Memory B cell (primary cell): ENCODE data around the gene AUH.

Experiments
- ATAC-seq: fragments of 150-1000 bp; cut with Tn5 transposase; 2 replicates; pipeline ENCODE4 v1.10.0; 2021; ENCODE audit warnings: low read depth, mild to moderate bottlenecking, moderate library complexity
- DNase-seq, 2 donors: peaks; one replicate each; pipeline ENCODE4 v3.0.0; 2022; ENCODE audit warnings: low spot score in 2 of 2
- H3K27ac Mint-ChIP-seq: one replicate; pipeline ENCODE4 v1.8.0; 2022; ENCODE audit warnings: mild to moderate bottlenecking, moderate library complexity, mixed read lengths
- H3K27me3 Mint-ChIP-seq: one replicate; pipeline ENCODE4 v1.8.0; 2022; ENCODE audit warnings: mixed read lengths
- H3K36me3 Mint-ChIP-seq: one replicate; pipeline ENCODE4 v1.8.0; 2022; ENCODE audit warnings: mild to moderate bottlenecking, mixed read lengths
- H3K4me1 Mint-ChIP-seq: one replicate; pipeline ENCODE4 v1.8.0; 2022; ENCODE audit warnings: mixed read lengths
- H3K4me3 Mint-ChIP-seq: one replicate; pipeline ENCODE4 v1.8.0; 2022; ENCODE audit warnings: mild to moderate bottlenecking, moderate library complexity, mixed read lengths
- H3K9me3 Mint-ChIP-seq: one replicate; pipeline ENCODE4 v1.8.0; 2022; ENCODE audit warnings: mixed read lengths

Gene AUH

GRCh38 chr9:91306296-91306630 lies 55.5 kb downstream of the AUH start:
- Mint-ChIP-seq H3K27me3 (no peaks in the 10 kb centered on the region), H3K36me3 (peaks cover 31% of the 10 kb centered on the region), H3K27ac (no peak overlapping the region), H3K9me3 (no peaks in the 10 kb centered on the region), H3K4me3 (no peak overlapping the region), H3K4me1 (peaks cover 23% of the 10 kb centered on the region)
- no peak for ATAC-seq
- no peak for DNase-seq

DNA sequence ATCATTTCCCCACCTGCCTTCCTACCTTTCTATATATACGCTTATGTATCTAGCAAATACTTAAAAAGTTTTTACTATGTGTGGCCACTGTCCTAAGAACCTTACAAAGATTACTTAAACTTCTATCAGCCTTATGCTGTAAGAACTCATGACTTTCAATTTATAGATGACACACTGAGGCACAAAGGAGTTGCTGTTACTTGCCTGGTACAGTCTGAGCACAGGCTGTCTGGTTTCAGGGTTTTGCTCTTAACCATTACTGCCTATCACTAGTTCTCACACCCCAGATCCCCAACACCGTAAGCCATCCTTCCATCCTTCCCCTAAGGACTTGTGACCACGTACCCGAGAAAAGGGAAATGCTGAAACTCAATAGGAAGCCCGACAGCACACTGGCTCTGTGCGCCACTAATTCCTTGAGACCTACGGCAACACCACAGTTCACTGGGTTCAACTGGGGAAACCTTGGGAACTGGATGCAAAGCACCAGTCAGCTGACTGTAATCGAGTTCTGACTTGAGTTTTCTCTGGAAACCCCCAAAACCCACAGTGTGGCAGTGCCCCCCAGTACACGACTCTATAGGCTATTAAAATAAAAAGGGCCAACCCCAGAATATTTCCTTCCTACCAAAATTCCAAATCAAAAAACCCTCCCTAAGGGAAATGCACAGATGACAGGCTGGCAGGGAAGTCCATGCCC lies 56.0 kb downstream of the AUH start:
- peak overlapping the region; percentile 56 for H3K27ac Mint-ChIP-seq
- H3K9me3 Mint-ChIP-seq = no peaks in the 10 kb centered on the region
- no peak overlapping the region for H3K4me3 Mint-ChIP-seq
- ATAC-seq = no peak
- no peak for DNase-seq
- no peaks in the 10 kb centered on the region for H3K27me3 Mint-ChIP-seq
- peaks cover 31% of the 10 kb centered on the region for H3K36me3 Mint-ChIP-seq
- peaks cover 24% of the 10 kb centered on the region for H3K4me1 Mint-ChIP-seq

DNA sequence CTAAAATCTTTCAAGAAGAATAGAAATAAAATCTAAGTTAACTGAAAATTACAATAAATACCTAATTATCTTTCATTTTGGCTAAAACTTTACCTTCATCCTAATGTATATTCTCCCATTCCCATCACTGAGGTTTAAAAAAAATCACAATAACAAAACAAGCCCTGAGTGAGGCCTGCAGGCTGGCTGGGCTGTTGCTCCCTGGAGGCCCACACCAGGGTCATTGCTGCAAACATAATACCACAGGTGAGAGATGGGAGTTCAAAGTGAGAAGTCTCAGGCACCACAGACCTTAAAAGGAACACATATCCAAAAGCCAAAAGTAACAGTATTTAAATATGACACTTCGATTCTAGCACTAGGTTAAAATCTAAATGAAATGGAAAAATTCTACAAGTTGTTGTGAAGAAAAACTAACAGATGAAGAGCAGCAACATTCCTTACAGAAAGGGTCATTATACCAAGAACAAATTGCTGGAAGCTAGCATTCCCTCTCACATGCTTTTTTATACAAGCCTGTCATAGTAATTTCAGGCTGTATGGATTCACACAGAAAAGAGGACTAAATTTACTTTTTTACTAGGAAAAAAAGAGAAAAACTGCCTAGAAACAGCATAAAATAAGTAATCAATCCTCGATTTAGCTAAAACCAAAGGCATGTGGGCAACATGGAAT lies 57.8 kb downstream of the AUH start:
- H3K36me3 Mint-ChIP-seq = peaks cover 28% of the 10 kb centered on the region
- no peak overlapping the region for H3K27ac Mint-ChIP-seq
- H3K4me1 Mint-ChIP-seq = peaks cover 26% of the 10 kb centered on the region
- ATAC-seq = no peak
- no peak for DNase-seq
- H3K27me3 Mint-ChIP-seq = no peaks in the 10 kb centered on the region
- H3K4me3 Mint-ChIP-seq = no peak overlapping the region
- H3K9me3 Mint-ChIP-seq = no peaks in the 10 kb centered on the region

GRCh38 chr9:91302831-91303230 lies 58.9 kb downstream of the AUH start:
- Mint-ChIP-seq H3K27me3 (no peaks in the 10 kb centered on the region), H3K27ac (no peak overlapping the region), H3K4me1 (peaks cover 23% of the 10 kb centered on the region), H3K4me3 (no peak overlapping the region), H3K9me3 (no peaks in the 10 kb centered on the region), H3K36me3 (peaks cover 30% of the 10 kb centered on the region)
- DNase-seq = no peak
- ATAC-seq = no peak

GRCh38 chr9:91301161-91301560 lies 60.6 kb downstream of the AUH start:
- DNase-seq (no peak), ATAC-seq (no peak)
- Mint-ChIP-seq H3K9me3 (no peaks in the 10 kb centered on the region), H3K4me1 (peaks cover 29% of the 10 kb centered on the region), H3K36me3 (peaks cover 32% of the 10 kb centered on the region), H3K27ac (no peak overlapping the region), H3K4me3 (no peak overlapping the region), H3K27me3 (no peaks in the 10 kb centered on the region)

- Mint-ChIP-seq H3K36me3 (peaks cover 36% of the 10 kb centered on the region), H3K27me3 (no peaks in the 10 kb centered on the region), H3K27ac (no peak overlapping the region), H3K4me3 (no peak overlapping the region), H3K4me1 (peaks cover 30% of the 10 kb centered on the region), H3K9me3 (no peaks in the 10 kb centered on the region)
- DNase-seq = no peak
- no peak for ATAC-seq
These were observed 63.4 kb downstream of the AUH start for GRCh38 chr9:91298311-91298710.

GRCh38 chr9:91297306-91297705 lies 64.4 kb downstream of the AUH start:
- DNase-seq = no peak
- peak overlapping the region; percentile 83 for H3K27ac Mint-ChIP-seq
- no peaks in the 10 kb centered on the region for H3K9me3 Mint-ChIP-seq
- H3K36me3 Mint-ChIP-seq = peaks cover 46% of the 10 kb centered on the region
- H3K27me3 Mint-ChIP-seq = no peaks in the 10 kb centered on the region
- peak overlapping the region; percentile 65 for H3K4me3 Mint-ChIP-seq
- no peak for ATAC-seq
- peaks cover 30% of the 10 kb centered on the region for H3K4me1 Mint-ChIP-seq

GRCh38 chr9:91296354-91296753 lies 65.4 kb downstream of the AUH start:
- Mint-ChIP-seq H3K9me3 (no peaks in the 10 kb centered on the region), H3K4me1 (peaks cover 30% of the 10 kb centered on the region), H3K27ac (no peak overlapping the region), H3K27me3 (no peaks in the 10 kb centered on the region), H3K4me3 (no peak overlapping the region), H3K36me3 (peaks cover 47% of the 10 kb centered on the region)
- peak; percentile 96 for ATAC-seq
- DNase-seq = no peak

- Mint-ChIP-seq H3K4me1 (peaks cover 25% of the 10 kb centered on the region), H3K36me3 (peaks cover 53% of the 10 kb centered on the region), H3K9me3 (no peaks in the 10 kb centered on the region), H3K4me3 (no peak overlapping the region), H3K27ac (peak overlapping the region; percentile 33), H3K27me3 (no peaks in the 10 kb centered on the region)
- ATAC-seq = no peak
- no peak for DNase-seq
These were observed 66.4 kb downstream of the AUH start for GRCh38 chr9:91295357-91295756.

DNA sequence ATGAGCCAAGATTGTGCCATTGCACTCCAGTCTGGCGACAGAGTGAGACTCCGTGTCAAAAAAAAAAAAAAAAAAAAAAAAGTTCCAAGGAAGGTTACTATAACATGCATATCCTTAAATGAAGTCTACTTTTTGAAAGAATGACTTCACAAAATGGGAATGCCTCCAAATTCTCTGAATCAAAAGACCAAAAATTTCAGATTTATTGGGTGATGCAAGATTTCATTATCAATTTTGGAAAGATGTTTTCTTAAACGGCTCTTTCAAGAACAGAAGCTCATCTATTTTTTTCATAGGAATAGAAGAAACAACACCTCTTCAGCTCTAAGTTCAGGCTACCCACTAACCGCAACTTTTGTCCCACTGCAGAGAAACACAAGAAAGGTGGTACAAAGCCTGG lies 69.9 kb downstream of the AUH start:
- H3K4me1 Mint-ChIP-seq = peaks cover 11% of the 10 kb centered on the region
- peaks cover 40% of the 10 kb centered on the region for H3K36me3 Mint-ChIP-seq
- ATAC-seq = no peak
- no peak overlapping the region for H3K27ac Mint-ChIP-seq
- no peaks in the 10 kb centered on the region for H3K9me3 Mint-ChIP-seq
- H3K4me3 Mint-ChIP-seq = no peak overlapping the region
- DNase-seq = no peak
- H3K27me3 Mint-ChIP-seq = no peaks in the 10 kb centered on the region

DNA sequence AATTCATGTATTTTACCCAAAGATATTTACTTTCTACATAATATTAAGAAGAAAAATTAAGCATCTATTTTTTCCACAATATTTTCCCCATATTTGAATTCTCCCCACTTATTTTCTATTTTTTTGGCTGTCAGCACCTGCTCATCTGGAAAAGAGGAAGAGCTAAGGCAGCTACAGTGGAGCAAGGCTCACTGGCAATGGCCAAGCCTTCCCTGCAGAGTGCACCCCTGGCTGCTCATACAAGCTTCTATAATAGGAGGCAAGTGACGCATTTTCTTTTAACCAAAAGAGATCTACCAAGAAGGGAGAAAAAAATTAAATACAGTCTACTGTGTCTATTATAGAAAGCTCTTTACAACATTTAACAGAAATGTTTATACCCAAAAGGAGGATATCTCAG lies 72.5 kb downstream of the AUH start:
- DNase-seq = no peak
- H3K36me3 Mint-ChIP-seq = peaks cover 34% of the 10 kb centered on the region
- no peak overlapping the region for H3K27ac Mint-ChIP-seq
- H3K4me1 Mint-ChIP-seq = no peaks in the 10 kb centered on the region
- no peaks in the 10 kb centered on the region for H3K27me3 Mint-ChIP-seq
- H3K4me3 Mint-ChIP-seq = no peak overlapping the region
- no peak for ATAC-seq
- H3K9me3 Mint-ChIP-seq = no peaks in the 10 kb centered on the region

GRCh38 chr9:91285729-91286353 lies 75.9 kb downstream of the AUH start:
- Mint-ChIP-seq H3K27me3 (no peaks in the 10 kb centered on the region), H3K36me3 (peaks cover 30% of the 10 kb centered on the region), H3K4me3 (no peak overlapping the region), H3K9me3 (no peaks in the 10 kb centered on the region), H3K4me1 (no peaks in the 10 kb centered on the region), H3K27ac (no peak overlapping the region)
- no peak for DNase-seq
- ATAC-seq = no peak

DNA sequence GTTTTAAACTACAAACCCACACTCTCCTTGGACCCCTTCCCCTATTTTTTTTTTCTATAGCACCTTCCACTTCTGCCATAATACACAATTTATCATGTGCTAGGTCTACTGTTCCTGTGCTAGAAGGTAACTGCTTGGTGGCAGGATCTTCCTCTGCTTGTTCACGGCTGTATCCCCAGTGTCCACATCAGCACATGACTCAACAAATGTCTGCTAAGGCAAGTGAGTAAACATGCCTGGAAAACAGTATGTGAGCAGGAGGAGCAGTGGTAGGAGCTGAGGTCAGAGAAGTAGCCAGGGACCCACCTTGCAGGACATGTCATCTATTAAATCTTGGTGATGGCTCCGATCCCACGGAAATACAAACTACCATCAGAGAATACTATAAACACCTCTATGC lies 79.4 kb downstream of the AUH start:
- Mint-ChIP-seq H3K27me3 (no peaks in the 10 kb centered on the region), H3K27ac (no peak overlapping the region), H3K4me3 (no peak overlapping the region), H3K9me3 (no peaks in the 10 kb centered on the region), H3K36me3 (peaks cover 30% of the 10 kb centered on the region), H3K4me1 (no peaks in the 10 kb centered on the region)
- ATAC-seq (no peak), DNase-seq (no peak)

GRCh38 chr9:91279296-91280204 lies 82.2 kb downstream of the AUH start:
- Mint-ChIP-seq H3K4me3 (no peak overlapping the region), H3K27me3 (no peaks in the 10 kb centered on the region), H3K9me3 (no peaks in the 10 kb centered on the region), H3K27ac (no peak overlapping the region), H3K4me1 (peaks cover 9% of the 10 kb centered on the region), H3K36me3 (peaks cover 25% of the 10 kb centered on the region)
- ATAC-seq (no peak), DNase-seq (no peak)
